Amniotic stem cell (primary cell): ENCODE results near the gene STRA6.
"Not testable (repeated sequence)": the region's sequence is repeated elsewhere in the genome, so short reads cannot be mapped to it uniquely, and the experiment has no call there.

Experiments used
- DNase-seq: peaks from one replicate; lab custom pipeline; 2025; lab: John Stamatoyannopoulos, UW

The STRA6 gene

DNA sequence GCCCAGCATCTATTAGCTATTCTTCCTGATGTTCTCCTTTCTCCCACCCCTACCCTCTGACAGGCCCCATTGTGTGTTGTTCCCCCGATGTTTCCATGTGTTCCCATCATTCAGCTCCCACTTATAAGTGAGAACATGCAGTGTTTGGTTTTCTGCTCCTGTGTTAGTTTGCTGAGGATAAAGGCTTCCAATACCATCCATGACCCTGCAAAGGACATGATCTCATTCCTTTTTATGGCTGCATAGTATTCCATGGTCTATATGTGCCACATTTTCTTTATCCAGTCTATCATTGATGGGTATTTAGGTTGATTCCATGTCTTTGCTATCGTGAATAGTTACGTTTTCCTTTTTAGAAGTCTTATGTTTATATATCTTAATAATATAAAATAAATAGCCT, 42.2 kb downstream of the STRA6 start:
- DNase-seq, result not testable (repeated sequence)

DNA sequence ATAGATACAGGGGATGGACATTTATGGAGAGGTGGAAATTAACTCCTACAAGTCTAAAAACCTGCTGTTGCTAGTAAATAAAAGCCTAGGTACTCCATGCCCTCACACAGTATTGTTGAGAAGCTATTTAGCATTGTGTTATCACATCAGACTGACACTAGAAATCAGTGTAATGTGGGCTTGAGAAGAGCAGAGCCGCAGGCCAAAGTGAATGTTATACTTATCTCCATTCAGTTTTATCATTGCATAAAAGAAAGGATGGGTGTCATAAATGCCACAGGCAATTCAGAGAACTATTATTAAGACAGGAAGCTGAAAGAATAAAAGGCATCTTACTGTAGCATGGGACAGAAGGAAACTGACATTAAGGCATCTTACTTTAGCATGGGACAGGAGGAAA, 42.8 kb downstream of the STRA6 start:
- DNase-seq, result no peak

DNA sequence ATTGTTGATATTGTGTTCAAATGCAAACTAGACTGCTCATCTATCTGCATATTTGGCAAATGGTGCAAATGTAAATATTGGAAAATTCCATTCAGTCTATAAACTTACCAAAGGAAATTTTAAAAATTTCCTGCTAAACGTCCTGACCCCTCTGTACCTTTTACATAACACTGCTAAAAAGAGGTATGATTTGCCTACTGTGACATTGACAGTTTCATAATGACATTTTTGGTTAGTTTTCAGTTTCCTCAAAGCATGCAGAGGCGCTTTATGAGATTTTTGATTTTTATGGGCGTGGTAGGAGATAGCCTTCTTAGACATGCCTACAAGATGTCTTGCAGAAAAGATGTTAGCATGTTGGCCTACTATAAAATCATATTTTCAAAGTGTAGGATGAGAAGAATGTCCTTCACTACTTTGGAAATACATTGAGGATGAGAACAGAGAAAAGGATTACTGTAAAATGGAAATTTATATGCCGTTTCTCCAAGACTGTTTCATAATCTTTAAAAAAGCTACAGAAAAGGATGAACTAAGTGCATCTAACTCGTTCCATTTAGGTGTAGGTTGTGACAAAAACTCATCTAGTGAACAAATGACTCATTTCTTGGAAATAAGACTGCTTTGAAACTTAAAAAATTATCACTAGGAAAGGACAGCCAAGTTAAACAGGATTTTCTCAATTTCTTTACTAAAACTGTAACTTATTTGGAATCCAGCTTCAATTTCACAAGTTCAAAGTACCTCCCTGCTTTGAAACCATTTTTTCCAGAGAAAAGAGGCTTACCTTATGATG, 43.5 kb downstream of the STRA6 start:
- DNase-seq, result no peak

DNA sequence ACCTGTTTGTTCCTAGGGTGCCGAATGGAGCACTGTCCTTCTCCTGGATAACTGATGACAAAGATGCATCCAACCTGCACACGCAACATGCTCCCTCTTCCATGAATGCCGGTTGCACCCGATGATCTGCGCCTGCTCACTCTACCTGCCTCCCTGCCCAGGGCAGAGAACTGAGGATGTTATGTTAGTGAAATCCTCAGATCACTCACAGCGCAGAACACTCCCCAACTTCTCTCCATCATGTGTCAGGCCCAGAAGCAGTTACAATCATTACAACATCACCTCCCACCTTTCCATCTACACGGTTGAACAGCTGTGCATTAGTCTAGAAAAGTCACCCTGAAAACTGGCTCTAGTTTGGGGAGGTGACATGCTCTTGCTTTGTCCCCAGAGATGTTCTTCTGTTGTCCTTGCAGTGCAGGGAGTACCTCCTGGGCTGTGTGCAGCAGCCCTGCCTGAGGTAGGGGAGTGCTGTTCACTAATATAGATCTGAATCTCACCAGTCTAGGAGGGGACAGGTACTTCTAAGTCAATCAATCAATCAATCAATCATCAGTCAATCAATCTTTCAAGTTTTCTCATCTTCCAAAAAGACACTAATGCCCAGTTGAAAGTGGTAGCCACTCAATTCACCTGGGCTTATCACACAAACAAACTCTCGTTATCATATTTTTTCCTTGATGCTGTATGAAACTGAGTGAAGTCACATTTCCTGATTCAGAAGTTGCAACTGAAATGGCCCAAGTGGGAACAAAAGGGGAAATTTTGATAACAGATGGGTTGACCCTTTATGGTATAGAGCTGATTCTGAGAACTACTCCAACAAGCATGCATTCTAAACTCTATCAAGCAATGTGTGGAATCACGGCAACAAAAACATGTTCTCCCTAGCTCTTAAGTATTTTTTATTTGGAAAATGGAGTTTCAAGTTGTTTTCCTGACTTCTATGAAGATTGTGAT, 44.4 kb downstream of the STRA6 start:
- no peak for DNase-seq

DNA sequence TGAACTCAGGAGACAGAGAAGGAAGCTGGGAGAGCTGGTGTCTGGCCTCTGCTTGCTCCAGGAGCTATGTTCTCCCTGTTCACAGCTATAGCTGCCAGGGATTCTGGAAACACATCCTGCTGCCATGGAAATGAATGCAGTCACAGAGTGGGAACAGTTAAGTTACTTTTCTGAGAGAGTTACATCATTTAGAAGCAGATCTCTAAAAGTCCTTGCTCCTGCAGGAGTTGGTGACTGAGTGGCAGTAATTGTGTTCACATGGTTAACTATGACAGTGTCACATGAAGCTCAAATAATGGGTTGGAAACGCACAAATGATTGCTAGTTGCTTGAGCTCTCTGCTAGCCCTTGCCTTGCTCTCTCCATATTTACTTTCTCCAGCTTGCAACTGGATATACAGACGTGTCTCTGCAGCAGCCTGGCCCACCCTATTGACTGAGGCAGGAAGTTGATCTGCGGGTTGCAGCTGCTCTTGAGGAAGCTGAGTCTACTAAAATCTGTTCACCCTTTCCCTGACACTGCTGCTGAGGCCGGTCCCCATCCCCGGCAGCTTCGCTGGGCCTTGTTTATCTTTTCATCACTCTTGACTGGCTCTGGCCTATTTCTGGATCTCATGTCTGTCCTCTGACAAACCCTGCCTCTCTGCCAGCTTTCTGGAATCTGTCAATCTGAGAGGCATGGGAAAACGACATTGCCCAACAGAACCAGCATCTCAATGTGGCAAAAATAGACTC, 45.7 kb downstream of the STRA6 start:
- no peak for DNase-seq

DNA sequence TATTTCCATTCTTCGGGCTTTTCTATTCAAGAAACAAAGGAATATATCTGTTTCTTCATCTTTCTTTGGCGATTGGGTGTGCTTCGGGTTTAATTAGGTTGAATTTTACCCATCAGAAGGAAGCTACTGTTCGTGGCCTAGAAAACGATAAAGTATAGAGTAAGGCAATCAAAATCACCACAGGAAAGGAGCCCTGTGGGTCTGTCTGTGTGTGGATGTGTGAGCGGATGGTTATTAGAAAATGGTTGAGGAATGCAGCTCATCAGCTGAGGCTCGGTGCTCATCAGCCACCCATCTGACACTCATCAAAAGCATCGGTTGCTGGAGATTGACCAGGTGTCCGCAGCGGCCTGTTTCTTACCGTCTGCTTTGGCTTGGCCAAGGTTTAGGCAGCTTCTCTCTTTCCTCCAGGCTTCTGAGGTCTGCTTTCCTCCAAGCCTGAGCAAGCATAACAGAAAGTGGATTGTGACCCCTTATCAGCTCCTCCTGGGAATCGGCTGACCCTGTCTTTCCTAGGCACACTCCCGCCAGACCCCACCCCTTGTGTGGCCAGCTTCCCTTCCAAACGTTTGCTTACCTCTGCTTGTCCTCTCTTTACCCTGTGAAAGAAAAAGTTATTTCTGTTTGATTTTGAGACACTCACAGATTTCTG, 46.7 kb downstream of the STRA6 start:
- no peak for DNase-seq

DNA sequence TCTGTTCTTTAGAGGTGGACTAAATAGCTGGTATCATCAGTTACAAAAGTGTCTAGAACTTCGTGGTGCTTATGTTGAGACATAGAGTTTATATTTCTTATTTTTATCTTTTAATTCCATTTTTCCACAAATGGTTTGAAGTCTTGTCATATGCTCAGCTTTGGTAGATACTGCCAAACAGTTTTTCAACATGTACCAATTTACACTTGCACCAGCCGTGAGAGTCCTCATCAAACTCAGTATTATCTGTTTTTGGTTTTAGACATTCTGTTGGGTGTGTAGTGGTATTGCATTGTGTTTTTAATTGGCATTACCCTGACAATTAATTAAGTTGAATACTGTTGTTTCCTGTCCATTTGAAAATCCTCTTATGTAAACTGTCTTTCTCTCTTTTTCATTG, 55.5 kb downstream of the STRA6 start:
- no peak for DNase-seq

DNA sequence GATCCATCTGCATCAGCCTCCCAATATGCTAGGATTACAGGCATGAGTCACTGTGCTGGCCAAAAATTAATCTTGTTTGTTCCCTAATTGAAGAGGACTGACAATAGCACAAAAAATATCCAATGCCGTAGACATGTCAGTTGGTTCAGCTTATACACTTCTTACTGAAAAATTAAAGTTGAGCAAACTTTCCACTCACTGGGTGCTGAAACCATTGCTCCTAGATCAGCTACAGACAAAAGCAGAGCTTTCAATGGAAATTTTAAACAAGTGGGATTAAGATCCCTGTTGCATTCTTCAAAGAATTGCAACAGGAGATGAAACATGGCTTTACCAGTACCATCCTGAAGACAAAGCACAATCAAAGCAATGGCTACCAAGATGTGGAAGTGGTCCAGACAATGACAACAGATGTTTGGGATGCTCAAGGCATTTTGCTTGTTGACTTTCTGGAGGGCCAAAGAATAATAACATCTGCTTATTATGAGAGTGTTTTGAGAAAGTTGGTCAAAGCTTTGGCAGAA, 56.2 kb downstream of the STRA6 start:
- DNase-seq, result no peak

DNA sequence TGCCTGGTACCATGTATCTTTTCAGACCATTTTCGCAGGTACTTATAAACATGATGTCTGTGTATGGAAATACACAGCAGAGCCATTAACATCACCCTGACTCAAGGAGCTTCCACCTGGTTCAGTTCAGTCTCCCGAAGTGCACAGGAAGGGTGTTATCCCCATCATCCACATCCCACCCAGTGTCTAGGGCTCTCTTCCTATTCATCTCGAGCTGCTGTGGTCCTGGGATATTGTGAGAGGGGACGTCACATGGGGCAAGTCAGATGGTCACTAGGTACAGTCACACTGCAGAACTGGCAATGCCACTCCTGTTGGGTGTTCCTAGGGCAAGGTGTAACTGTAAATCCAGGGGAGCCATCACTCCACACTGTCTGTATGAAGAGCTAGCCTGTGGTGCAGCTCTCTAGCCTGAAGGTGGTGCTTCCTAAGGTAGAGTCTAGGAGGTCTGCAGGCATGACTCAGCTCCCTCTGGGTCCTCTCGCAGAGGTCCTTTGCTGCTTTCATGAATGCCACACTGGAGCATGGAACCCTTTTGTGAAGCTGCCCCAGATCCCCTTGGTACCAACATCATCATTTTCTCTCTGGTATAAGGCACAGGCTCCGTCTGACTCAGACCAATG, 58.3 kb downstream of the STRA6 start:
- no peak for DNase-seq

DNA sequence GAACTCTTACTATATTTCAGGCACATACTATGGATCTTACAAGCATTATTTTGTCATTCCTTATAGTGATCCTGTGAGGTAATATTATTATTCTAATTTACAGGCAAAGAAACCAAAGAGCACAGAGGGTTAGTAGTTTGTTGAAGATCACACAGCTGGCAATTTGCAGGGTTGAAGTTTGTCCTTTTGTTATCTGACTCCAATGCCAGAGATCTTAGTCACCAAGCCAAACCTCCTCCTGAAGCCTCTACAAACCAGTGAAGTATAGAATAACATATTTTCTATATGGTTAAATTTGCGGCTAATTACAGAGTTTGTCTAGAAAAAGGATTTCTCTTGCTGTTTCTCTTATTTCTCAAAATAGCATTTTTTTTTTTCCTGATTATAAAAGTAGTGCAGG, 61.0 kb downstream of the STRA6 start:
- DNase-seq, result no peak

DNA sequence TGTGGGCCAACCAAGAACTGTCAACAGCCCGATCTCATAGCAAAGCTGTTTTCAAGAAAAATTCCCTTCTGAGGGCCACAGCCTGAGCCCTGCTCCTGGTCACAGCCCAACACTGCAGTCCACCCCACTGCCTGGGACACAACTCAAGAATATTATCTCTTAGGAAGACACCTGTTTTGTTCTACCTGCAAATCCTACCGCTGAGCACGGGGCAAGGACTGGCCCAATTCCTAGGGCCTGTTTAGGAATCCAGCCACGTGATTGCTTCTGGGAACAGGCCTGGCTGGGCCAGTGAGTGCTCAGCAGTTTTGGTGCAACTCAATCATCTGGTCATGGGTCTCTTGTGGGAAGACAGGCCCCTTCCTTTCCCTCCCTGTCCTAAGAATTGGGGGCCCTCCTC, 63.9 kb downstream of the STRA6 start:
- no peak for DNase-seq

DNA sequence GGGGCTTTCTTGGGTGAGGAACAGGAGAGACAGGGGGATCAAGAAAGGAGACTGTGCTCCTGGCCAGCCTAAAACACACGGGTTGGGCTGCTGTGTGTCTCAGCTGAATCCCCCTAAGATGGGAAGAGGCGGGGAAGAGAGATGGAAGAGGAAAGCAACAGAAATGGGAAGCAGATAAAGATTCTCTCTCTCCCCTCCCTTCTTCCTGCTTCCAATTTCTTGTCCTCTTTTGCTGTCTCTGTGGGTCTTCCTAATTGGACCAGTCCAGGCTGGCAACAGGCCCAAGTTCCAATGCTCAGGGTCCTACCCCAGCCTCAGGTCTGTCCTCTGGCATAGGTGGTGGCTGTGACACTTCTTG, 65.1 kb downstream of the STRA6 start:
- DNase-seq, result no peak

DNA sequence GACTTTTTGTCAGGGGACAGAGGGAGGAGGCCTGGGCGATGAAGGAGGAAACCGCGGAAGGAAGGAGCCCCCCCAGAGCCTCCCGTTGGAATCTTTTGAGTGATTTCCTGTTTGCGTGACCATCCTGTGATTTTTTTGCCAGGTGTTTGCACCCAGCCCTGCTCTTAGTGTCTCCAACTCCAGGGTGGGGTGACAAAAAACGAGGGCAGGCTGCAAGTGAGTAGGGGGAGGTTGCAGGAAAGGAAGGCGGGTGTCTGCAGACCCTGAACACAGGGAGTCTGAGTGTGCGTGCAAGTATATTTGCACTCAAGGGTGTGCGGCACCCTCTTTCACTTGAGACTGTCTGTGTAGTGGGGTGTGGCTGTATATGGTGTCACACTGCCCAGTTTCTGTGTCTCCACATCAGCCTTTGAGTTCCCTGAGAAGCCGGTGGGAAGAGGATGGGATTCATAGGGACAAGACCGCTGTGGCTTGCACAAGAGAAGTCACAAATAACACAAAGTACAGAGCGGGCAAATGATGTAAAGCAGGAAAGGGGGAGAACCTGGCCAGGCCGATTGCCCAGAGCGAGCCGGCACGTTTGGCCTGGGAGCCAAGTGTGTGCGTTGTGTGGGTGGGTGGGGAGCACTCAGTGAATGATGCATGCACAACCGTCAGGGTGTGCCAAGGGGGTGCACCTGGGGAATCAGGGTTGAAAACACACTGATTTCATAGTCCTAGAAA, 65.6 kb downstream of the STRA6 start:
- no peak for DNase-seq

DNA sequence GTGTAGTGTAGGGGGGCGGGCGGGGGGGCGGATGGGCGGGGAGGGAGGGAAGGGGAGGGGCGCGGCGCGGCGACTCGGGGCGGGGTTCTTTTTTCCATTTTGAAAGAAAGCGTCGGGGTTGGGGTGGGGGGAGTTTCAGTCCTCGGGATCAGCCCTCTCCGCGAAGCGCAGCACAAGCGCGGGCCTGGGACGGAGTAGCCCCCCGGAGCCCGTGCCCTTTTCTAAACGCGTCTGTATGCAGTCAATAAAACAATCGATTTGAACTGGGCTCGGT, 66.1 kb downstream of the STRA6 start:
- DNase-seq, result no peak

DNA sequence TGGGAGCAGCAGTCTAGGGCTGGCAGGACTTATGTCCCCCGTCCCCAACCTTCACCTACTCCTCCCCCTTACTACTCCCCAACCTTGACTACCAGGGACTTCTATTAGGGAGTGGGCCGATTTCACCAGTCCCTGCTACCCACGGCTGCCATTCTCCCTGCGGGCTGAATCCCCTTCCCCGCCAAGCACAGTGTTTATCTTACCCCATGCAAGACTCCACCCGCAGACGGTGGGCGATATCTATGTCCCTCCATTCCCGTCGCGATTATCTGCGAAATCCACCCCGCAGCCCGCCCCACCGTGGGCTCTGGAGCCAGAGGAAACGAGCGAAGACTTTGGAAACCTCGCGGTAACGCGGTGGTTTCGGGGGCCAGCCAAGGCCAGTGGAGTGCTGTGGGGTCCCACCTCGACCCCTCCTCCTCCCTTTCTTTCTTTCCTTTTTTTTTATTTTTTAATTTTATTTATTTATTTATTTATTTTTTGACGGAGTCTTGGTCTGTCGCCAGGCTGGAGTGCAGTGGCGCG, 67.5 kb downstream of the STRA6 start:
- no peak for DNase-seq

DNA sequence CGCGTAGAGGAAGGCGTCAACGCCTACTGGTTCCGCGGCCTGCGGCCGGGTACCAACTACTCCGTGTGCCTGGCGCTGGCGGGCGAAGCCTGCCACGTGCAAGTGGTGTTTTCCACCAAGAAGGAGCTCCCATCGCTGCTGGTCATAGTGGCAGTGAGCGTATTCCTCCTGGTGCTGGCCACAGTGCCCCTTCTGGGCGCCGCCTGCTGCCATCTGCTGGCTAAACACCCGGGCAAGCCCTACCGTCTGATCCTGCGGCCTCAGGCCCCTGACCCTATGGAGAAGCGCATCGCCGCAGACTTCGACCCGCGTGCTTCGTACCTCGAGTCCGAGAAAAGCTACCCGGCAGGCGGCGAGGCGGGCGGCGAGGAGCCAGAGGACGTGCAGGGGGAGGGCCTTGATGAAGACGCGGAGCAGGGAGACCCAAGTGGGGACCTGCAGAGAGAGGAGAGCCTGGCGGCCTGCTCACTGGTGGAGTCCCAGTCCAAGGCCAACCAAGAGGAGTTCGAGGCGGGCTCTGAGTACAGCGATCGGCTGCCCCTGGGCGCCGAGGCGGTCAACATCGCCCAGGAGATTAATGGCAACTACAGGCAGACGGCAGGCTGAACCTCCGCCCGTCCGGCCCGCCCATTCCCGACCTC, 68.1 kb downstream of the STRA6 start:
- DNase-seq, result no peak

DNA sequence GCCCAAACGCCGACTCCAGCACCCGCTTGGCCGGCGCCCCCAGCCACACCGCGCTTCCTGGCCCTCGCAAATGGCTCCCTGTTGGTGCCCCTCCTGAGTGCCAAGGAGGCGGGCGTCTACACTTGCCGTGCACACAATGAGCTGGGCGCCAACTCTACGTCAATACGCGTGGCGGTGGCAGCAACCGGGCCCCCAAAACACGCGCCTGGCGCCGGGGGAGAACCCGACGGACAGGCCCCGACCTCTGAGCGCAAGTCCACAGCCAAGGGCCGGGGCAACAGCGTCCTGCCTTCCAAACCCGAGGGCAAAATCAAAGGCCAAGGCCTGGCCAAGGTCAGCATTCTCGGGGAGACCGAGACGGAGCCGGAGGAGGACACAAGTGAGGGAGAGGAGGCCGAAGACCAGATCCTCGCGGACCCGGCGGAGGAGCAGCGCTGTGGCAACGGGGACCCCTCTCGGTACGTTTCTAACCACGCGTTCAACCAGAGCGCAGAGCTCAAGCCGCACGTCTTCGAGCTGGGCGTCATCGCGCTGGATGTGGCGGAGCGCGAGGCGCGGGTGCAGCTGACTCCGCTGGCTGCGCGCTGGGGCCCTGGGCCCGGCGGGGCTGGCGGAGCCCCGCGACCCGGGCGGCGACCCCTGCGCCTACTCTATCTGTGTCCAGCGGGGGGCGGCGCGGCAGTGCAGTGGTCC, 68.7 kb downstream of the STRA6 start:
- no peak for DNase-seq

DNA sequence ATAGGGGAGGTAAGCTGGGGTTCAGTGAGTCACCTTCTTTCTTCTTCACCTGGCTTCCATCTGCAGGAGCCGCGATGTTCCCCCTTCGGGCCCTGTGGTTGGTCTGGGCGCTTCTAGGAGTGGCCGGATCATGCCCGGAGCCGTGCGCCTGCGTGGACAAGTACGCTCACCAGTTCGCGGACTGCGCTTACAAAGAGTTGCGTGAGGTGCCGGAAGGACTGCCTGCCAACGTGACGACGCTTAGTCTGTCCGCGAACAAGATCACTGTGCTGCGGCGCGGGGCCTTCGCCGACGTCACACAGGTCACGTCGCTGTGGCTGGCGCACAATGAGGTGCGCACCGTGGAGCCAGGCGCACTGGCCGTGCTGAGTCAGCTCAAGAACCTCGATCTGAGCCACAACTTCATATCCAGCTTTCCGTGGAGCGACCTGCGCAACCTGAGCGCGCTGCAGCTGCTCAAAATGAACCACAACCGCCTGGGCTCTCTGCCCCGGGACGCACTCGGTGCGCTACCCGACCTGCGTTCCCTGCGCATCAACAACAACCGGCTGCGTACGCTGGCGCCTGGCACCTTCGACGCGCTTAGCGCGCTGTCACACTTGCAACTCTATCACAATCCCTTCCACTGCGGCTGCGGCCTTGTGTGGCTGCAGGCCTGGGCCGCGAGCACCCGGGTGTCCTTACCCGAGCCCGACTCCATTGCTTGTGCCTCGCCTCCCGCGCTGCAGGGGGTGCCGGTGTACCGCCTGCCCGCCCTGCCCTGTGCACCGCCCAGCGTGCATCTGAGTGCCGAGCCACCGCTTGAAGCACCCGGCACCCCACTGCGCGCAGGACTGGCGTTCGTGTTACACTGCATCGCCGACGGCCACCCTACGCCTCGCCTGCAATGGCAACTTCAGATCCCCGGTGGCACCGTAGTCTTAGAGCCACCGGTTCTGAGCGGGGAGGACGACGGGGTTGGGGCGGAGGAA, 69.6 kb downstream of the STRA6 start:
- DNase-seq, result no peak
